NCI-H1417 treated with DMSO at 0.1 percent for 48 hours (cell line): ENCODE results near the gene CMPK1.

ENCODE experiments used
- DNase-seq: peaks from one replicate; lab custom pipeline; 2025; lab: John Stamatoyannopoulos, UW

CMPK1 gene

GRCh38 chr1:47424336-47424982, 90.9 kb downstream of the CMPK1 start:
- no peak for DNase-seq
